OCI-LY1 (cell line): ENCODE data around the gene MYBPC1.

ENCODE experiments used
- H2AFZ ChIP-seq: fragments of 200-600 bp; sonication (generic), shearing (Covaris generic); 2 replicates; pipeline ENCODE4 v1.6.0; 2014; ENCODE audit warnings: antibody characterized with exemption, mild to moderate bottlenecking, low read length
- H3F3A ChIP-seq: fragments of 200-600 bp; sonication (generic), shearing (Covaris generic); 2 replicates; pipeline ENCODE4 v1.6.0; 2014; ENCODE audit warnings: mild to moderate bottlenecking, antibody characterized with exemption, low read length, moderate library complexity; ENCODE audit not compliant: insufficient read depth
- H3K27ac ChIP-seq: fragments of 200-600 bp; sonication (generic); 2 replicates; pipeline ENCODE4 v1.5.1; 2014; ENCODE audit warnings: low read length, mixed run types, mild to moderate bottlenecking, low read depth; ENCODE audit not compliant: poor library complexity, severe bottlenecking
- H3K27me3 ChIP-seq: fragments of 200-600 bp; sonication (generic); 2 replicates; pipeline ENCODE4 v1.6.0; 2014; ENCODE audit warnings: antibody characterized with exemption, mild to moderate bottlenecking, low read length, moderate library complexity; ENCODE audit not compliant: insufficient read depth
- H3K36me3 ChIP-seq: fragments of 200-600 bp; sonication (generic); 2 replicates; pipeline ENCODE4 v1.6.1; 2014; ENCODE audit warnings: mild to moderate bottlenecking, antibody characterized with exemption, low read length, moderate library complexity, mixed read lengths; ENCODE audit not compliant: insufficient read depth
- H3K4me1 ChIP-seq: fragments of 200-600 bp; sonication (generic); 2 replicates; pipeline ENCODE4 v1.5.1; 2014; ENCODE audit warnings: mild to moderate bottlenecking, low read length, moderate library complexity; ENCODE audit not compliant: insufficient read depth, severe bottlenecking
- H3K4me2 ChIP-seq: fragments of 200-600 bp; sonication (generic), shearing (Covaris generic); 2 replicates; pipeline ENCODE4 v1.6.1; 2014; ENCODE audit warnings: low read length
- H3K4me3 ChIP-seq: fragments of 200-600 bp; sonication (generic); 2 replicates; pipeline ENCODE4 v1.5.1; 2014; ENCODE audit warnings: low read length, low read depth, mild to moderate bottlenecking, mixed read lengths; ENCODE audit not compliant: poor library complexity, severe bottlenecking
- H3K79me2 ChIP-seq: fragments of 200-600 bp; shearing (Covaris generic); 2 replicates; pipeline ENCODE4 v1.6.1; 2016; ENCODE audit warnings: mixed run types, low read length, mixed read lengths; ENCODE audit not compliant: insufficient read depth
- H3K9ac ChIP-seq: fragments of 200-600 bp; sonication (generic), shearing (Covaris generic); 2 replicates; pipeline ENCODE4 v1.6.1; 2014; ENCODE audit warnings: mild to moderate bottlenecking, low read length, mixed read lengths
- H3K9me2 ChIP-seq: fragments of 200-600 bp; sonication (generic), shearing (Covaris generic); 2 replicates; pipeline ENCODE4 v1.6.1; 2014; ENCODE audit warnings: low read depth, mild to moderate bottlenecking, low read length, mixed read lengths
- H3K9me3 ChIP-seq: fragments of 200-600 bp; shearing (Covaris generic); 2 replicates; pipeline ENCODE4 v1.6.1; 2014; ENCODE audit warnings: low read length, mixed read lengths
- H4K20me1 ChIP-seq: fragments of 200-600 bp; sonication (generic), shearing (Covaris generic); 2 replicates; pipeline ENCODE4 v1.6.0; 2016; ENCODE audit warnings: mild to moderate bottlenecking, low read length; ENCODE audit not compliant: insufficient read depth
- CTCF ChIP-seq: fragments of 200-600 bp; sonication (generic), shearing (Covaris generic); IDR thresholded peaks from 2 replicates; pipeline ENCODE4 v1.5.1; 2017; ENCODE audit warnings: mild to moderate bottlenecking, antibody characterized with exemption, low read length, moderate library complexity, mixed read lengths
- EZH2 ChIP-seq: fragments of 200-600 bp; sonication (generic), shearing (Covaris generic); IDR thresholded peaks from 2 replicates; pipeline ENCODE4 v1.8.0; 2017; ENCODE audit warnings: borderline replicate concordance, mixed run types, mild to moderate bottlenecking, antibody characterized with exemption, low read length, moderate library complexity, mixed read lengths

MYBPC1 gene

GRCh38 chr12:101713059-101713682 lies 118.4 kb downstream of the MYBPC1 start:
- peak overlapping the region; percentile 2 for H3K27ac ChIP-seq
- H2AFZ ChIP-seq, result no peak overlapping the region
- no peaks in the 10 kb centered on the region for H3F3A ChIP-seq
- H3K4me2 ChIP-seq, result no peak overlapping the region
- peaks cover 87% of the 10 kb centered on the region for H3K79me2 ChIP-seq
- H3K9me2 ChIP-seq, result no peaks in the 10 kb centered on the region
- H4K20me1 ChIP-seq, result no peaks in the 10 kb centered on the region
- TF ChIP-seq CTCF, result no peak
- TF ChIP-seq EZH2, result no peak
- H3K9ac ChIP-seq, result no peak overlapping the region
- H3K4me3 ChIP-seq, result no peak overlapping the region
- peaks cover 32% of the 10 kb centered on the region for H3K36me3 ChIP-seq
- no peaks in the 10 kb centered on the region for H3K9me3 ChIP-seq
- H3K27me3 ChIP-seq, result no peaks in the 10 kb centered on the region
- H3K4me1 ChIP-seq, result peaks cover 10% of the 10 kb centered on the region

- Histone ChIP-seq H3K4me3 (no peak overlapping the region), H3K9me3 (no peaks in the 10 kb centered on the region), H4K20me1 (no peaks in the 10 kb centered on the region), H3F3A (no peaks in the 10 kb centered on the region), H3K36me3 (peaks cover 38% of the 10 kb centered on the region), H3K27ac (no peak overlapping the region), H3K9me2 (no peaks in the 10 kb centered on the region), H3K79me2 (peaks cover 79% of the 10 kb centered on the region), H3K27me3 (no peaks in the 10 kb centered on the region), H3K4me2 (no peak overlapping the region), H2AFZ (no peak overlapping the region), H3K9ac (no peak overlapping the region), H3K4me1 (peaks cover 10% of the 10 kb centered on the region)
- TF ChIP-seq EZH2 (no peak), CTCF (no peak)
These were observed 119.2 kb downstream of the MYBPC1 start for GRCh38 chr12:101713930-101714329.

GRCh38 chr12:101714877-101715444 lies 120.2 kb downstream of the MYBPC1 start:
- Histone ChIP-seq H2AFZ (no peak overlapping the region), H3K9ac (no peak overlapping the region), H3K4me3 (no peak overlapping the region), H3K9me2 (no peaks in the 10 kb centered on the region), H4K20me1 (no peaks in the 10 kb centered on the region), H3K4me1 (peaks cover 10% of the 10 kb centered on the region), H3F3A (no peaks in the 10 kb centered on the region), H3K27me3 (no peaks in the 10 kb centered on the region), H3K36me3 (peaks cover 40% of the 10 kb centered on the region), H3K27ac (no peak overlapping the region), H3K9me3 (no peaks in the 10 kb centered on the region), H3K79me2 (peaks cover 69% of the 10 kb centered on the region), H3K4me2 (no peak overlapping the region)
- TF ChIP-seq CTCF, result no peak
- no peak for TF ChIP-seq EZH2
